SIG-M5 (cell line): ENCODE measurements around the gene TPX2.

ENCODE experiments used
- DNase-seq: peaks from one replicate; lab custom pipeline; 2025; lab: John Stamatoyannopoulos, UW

Gene TPX2

DNA sequence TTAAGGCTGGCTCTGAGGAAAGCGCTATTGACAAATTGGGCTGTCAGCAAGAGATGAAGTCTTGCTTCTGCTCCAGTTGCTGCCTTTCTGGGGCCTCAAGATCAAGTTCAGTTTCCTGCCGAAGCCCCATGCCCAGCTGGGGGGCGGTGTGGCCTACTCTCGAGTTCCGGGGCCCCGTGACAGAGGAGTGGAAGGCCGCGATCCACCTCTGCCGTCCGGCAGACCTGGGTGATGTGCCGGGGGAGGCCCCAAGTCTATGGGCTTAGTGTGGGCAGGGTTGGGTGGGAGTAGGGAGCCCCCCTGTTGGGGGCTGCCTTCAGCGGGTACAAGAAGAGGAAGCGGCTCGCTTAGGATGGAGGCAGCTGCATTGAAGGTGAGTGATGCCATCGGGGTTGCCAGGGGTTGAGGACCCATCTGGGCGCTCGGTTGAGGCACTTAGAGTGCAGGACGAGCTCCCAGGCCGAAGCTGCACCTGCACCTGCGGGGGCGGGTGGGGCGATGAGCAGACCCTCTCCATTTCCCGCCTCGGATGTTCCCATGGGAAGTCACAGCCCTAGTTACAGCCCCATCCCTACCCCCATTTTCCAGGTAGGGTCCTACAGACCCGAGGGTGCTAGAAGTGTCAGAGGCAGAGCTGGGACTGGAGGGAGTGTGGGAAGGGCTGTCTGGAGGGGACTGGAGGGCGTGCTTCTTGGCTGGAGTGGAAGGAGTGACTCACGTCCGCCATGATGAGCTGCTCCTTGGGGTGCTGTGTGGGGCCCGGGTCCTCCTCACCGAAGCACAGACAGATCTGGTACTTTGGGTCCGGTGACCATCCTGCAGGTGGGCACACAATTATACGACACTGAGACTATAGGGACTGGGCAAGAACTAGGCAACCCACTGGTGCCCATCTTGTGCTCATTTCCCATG lies 109.3 kb downstream of the TPX2 start:
- DNase-seq: no peak

GRCh38 chr20:31849306-31849930 lies 110.3 kb downstream of the TPX2 start:
- no peak for DNase-seq
